IMR-90 (cell line): ENCODE measurements around the gene GLIS1. TPM values are rescaled to one million over a fixed set of nuclear protein-coding genes. Genes with fewer than 3 reads are reported as not detected.

ENCODE experiments used
- ATAC-seq: fragments of 200-7000 bp; cut with Tn5 transposase; 2 replicates; pipeline ENCODE4 v1.9.1; 2020; ENCODE audit warnings: low read depth, mild to moderate bottlenecking, moderate library complexity
- BruUV-seq: library from RNA; stranded (reverse); fragments of 400-500 nt; replicated peaks from 2 replicates; lab custom pipeline; 2021; lab: Mats Ljungman, UMichigan
- CTCF ChIA-PET: fragments of 300-600 bp; formaldehyde crosslinking; extraction: SDS; loops from one replicate; lab custom pipeline; 2021; ENCODE audit warnings: antibody characterized with exemption; lab: Yijun Ruan, JAX
- POLR2A ChIA-PET: fragments of 300-600 bp; sonication (Branson Sonifier 250); formaldehyde crosslinking; loops from one replicate; lab custom pipeline; 2022; ENCODE audit warnings: antibody characterized with exemption; ENCODE audit not compliant: unreplicated experiment; lab: Charles Lee
- DNase-seq: peaks from one replicate; pipeline ENCODE4 v3.0.0; 2013
- H2AFZ ChIP-seq: replicated peaks from 2 replicates; pipeline ENCODE3; 2013; ENCODE audit warnings: low read length, mild to moderate bottlenecking; ENCODE audit not compliant: poor library complexity
- H2AK5ac ChIP-seq: 2 replicates; pipeline ENCODE4 v1.6.1; 2013; ENCODE audit warnings: low read depth, low read length, inconsistent platforms
- H2AK9ac ChIP-seq: replicated peaks from 2 replicates; pipeline ENCODE3; 2013; ENCODE audit warnings: mild to moderate bottlenecking, low read depth, low read length, moderate library complexity; ENCODE audit not compliant: poor library complexity
- H2BK120ac ChIP-seq: 2 replicates; pipeline ENCODE4 v1.6.1; 2013; ENCODE audit warnings: low read depth, low read length, inconsistent platforms
- H2BK15ac ChIP-seq: 3 replicates; pipeline ENCODE4 v1.6.1; 2013; ENCODE audit warnings: low read depth, low read length, inconsistent platforms
- H2BK20ac ChIP-seq: 2 replicates; pipeline ENCODE4 v1.6.1; 2013; ENCODE audit warnings: low read depth, mild to moderate bottlenecking, inconsistent platforms, low read length, moderate library complexity
- H2BK5ac ChIP-seq: 2 replicates; pipeline ENCODE4 v1.6.1; 2013; ENCODE audit warnings: mild to moderate bottlenecking, low read depth, low read length, inconsistent platforms; ENCODE audit not compliant: poor library complexity, severe bottlenecking
- H3K14ac ChIP-seq: replicated peaks from 2 replicates; pipeline ENCODE4 v1.6.1; 2013; ENCODE audit warnings: low read depth, low read length, inconsistent platforms
- H3K18ac ChIP-seq: 2 replicates; pipeline ENCODE4 v1.6.1; 2013; ENCODE audit warnings: low read depth, low read length, control low read depth
- H3K23ac ChIP-seq: 2 replicates; pipeline ENCODE4 v1.6.1; 2013; ENCODE audit warnings: low read depth, low read length, inconsistent platforms
- H3K27ac ChIP-seq: 2 replicates; pipeline ENCODE4 v1.5.1; 2013; ENCODE audit warnings: mild to moderate bottlenecking, control low read depth, low read length; ENCODE audit not compliant: insufficient read depth
- H3K27me3 ChIP-seq: 2 replicates; pipeline ENCODE4 v1.6.1; 2013; ENCODE audit warnings: low read length; ENCODE audit not compliant: control insufficient read depth, insufficient read depth
- H3K36me3 ChIP-seq: 2 replicates; pipeline ENCODE4 v1.6.1; 2013; ENCODE audit warnings: low read length, mixed read lengths; ENCODE audit not compliant: control insufficient read depth, insufficient read depth
- H3K4ac ChIP-seq: 2 replicates; pipeline ENCODE4 v1.6.1; 2013; ENCODE audit warnings: low read depth, low read length, inconsistent platforms
- H3K4me1 ChIP-seq: 2 replicates; pipeline ENCODE4 v1.6.1; 2013; ENCODE audit warnings: low read length, mixed read lengths; ENCODE audit not compliant: control insufficient read depth, insufficient read depth
- H3K4me2 ChIP-seq: 2 replicates; pipeline ENCODE4 v1.6.1; 2013; ENCODE audit warnings: low read depth, mild to moderate bottlenecking, control low read depth, low read length, moderate library complexity
- H3K4me3 ChIP-seq: 2 replicates; pipeline ENCODE4 v1.5.1; 2013; ENCODE audit warnings: low read depth, mild to moderate bottlenecking, control low read depth, low read length, moderate library complexity; ENCODE audit not compliant: insufficient read depth
- H3K56ac ChIP-seq: 2 replicates; pipeline ENCODE4 v1.6.1; 2013; ENCODE audit warnings: low read length, inconsistent platforms; ENCODE audit not compliant: insufficient read depth; ENCODE audit errors: extremely low read depth
- H3K79me1 ChIP-seq, 2 experiments: 2 replicates each; pipeline ENCODE4 v1.6.1; 2013; ENCODE audit warnings: low read length in 2 of 2, inconsistent platforms in 1 of 2, low read depth in 1 of 2
- H3K9ac ChIP-seq: 2 replicates; pipeline ENCODE4 v1.6.1; 2013; ENCODE audit warnings: low read depth, low read length, control low read depth
- H3K9me1 ChIP-seq: 2 replicates; pipeline ENCODE4 v1.6.1; 2013; ENCODE audit warnings: low read length, inconsistent platforms; ENCODE audit not compliant: insufficient read depth
- H3K9me3 ChIP-seq: 2 replicates; pipeline ENCODE4 v1.6.1; 2013; ENCODE audit warnings: low read length; ENCODE audit not compliant: control insufficient read depth, insufficient read depth
- H4K20me1 ChIP-seq: 2 replicates; pipeline ENCODE4 v1.6.1; 2013; ENCODE audit warnings: low read length, inconsistent platforms; ENCODE audit not compliant: insufficient read depth
- H4K5ac ChIP-seq: 2 replicates; pipeline ENCODE4 v1.6.1; 2013; ENCODE audit warnings: mild to moderate bottlenecking, low read depth, low read length, control low read depth
- H4K8ac ChIP-seq, 2 experiments: 2 replicates each; pipeline ENCODE4 v1.6.1; 2013; ENCODE audit warnings: low read depth in 2 of 2, low read length in 2 of 2, control low read depth in 1 of 2, inconsistent platforms in 1 of 2
- H4K91ac ChIP-seq: 2 replicates; pipeline ENCODE4 v1.6.1; 2013; ENCODE audit warnings: low read depth, low read length, inconsistent platforms; ENCODE audit not compliant: insufficient read depth
- BHLHE40 ChIP-seq: fragments of 150-350 bp; IDR thresholded peaks from 2 replicates; pipeline ENCODE4 v1.6.1; 2016; ENCODE audit warnings: mild to moderate bottlenecking, low read depth, low read length
- CEBPB ChIP-seq: IDR thresholded peaks from 2 replicates; pipeline ENCODE4 v1.6.1; 2012; ENCODE audit warnings: low read depth, low read length, improper control_type of control experiment
- CHD1 ChIP-seq: IDR thresholded peaks from 2 replicates; pipeline ENCODE4 v1.6.1; 2012; ENCODE audit warnings: low read depth, low read length, improper control_type of control experiment
- FOS ChIP-seq: fragments of 150-350 bp; IDR thresholded peaks from 2 replicates; pipeline ENCODE4 v1.6.1; 2016; ENCODE audit warnings: low read depth, low read length
- MAFK ChIP-seq: IDR thresholded peaks from 2 replicates; pipeline ENCODE4 v1.6.1; 2012; ENCODE audit warnings: low read depth, low read length, improper control_type of control experiment
- MAZ ChIP-seq: IDR thresholded peaks from 2 replicates; pipeline ENCODE4 v1.6.1; 2012; ENCODE audit warnings: low read depth, mild to moderate bottlenecking, low read length, improper control_type of control experiment, moderate library complexity, borderline replicate concordance
- MXI1 ChIP-seq: IDR thresholded peaks from 2 replicates; pipeline ENCODE4 v1.6.1; 2012; ENCODE audit warnings: low read depth, mild to moderate bottlenecking, low read length, moderate library complexity, borderline replicate concordance
- NFE2L2 ChIP-seq: fragments of 150-350 bp; IDR thresholded peaks from 2 replicates; pipeline ENCODE4 v1.6.1; 2016; ENCODE audit warnings: low read depth, mild to moderate bottlenecking, low read length
- RAD21 ChIP-seq: IDR thresholded peaks from 2 replicates; pipeline ENCODE4 v1.6.1; 2012; ENCODE audit warnings: low read length, improper control_type of control experiment
- RCOR1 ChIP-seq: IDR thresholded peaks from 2 replicates; pipeline ENCODE4 v1.6.1; 2012; ENCODE audit warnings: mild to moderate bottlenecking, low read length, improper control_type of control experiment; ENCODE audit not compliant: insufficient replicate concordance
- RFX5 ChIP-seq: IDR thresholded peaks from 2 replicates; pipeline ENCODE4 v1.8.0; 2012; ENCODE audit warnings: low read depth, mild to moderate bottlenecking, low read length, moderate library complexity
- SMC3 ChIP-seq: fragments of 150-350 bp; IDR thresholded peaks from 2 replicates; pipeline ENCODE4 v1.6.1; 2016; ENCODE audit warnings: low read depth, mild to moderate bottlenecking, antibody characterized with exemption, low read length, moderate library complexity
- WGBS, 2 experiments: methylation state at CpG; one replicate each; pipeline versions ENCODE4 v1.1.5 to v1.1.7; 2013; ENCODE audit warnings: missing lambda C conversion rate in 2 of 2; ENCODE audit not compliant: insufficient read length in 1 of 2; ENCODE audit errors: extremely low coverage in 2 of 2; 5-methylcytosine and 5-hydroxymethylcytosine counted together
- dilution Hi-C: fragments of 300-500 bp; cut with HindIII; formaldehyde crosslinking; loops from one replicate; pipeline ENCODE4 v1.14.3; 2018; ENCODE audit warnings: low sequenced_read_pairs; ENCODE audit not compliant: unreplicated experiment
- in situ Hi-C: fragments of 300-500 bp; cut with MboI; formaldehyde crosslinking; loops from 3 replicates; pipeline ENCODE4 v1.14.3; 2019; ENCODE audit warnings: low sequenced_read_pairs, inconsistent platforms, mixed read lengths
- intact Hi-C: fragments of 100-400 bp; cut with micrococcal nuclease; formaldehyde crosslinking; loops from 2 replicates; pipeline ENCODE4 v1.10.0; 2022
- polyA plus RNA-seq, 3 experiments: library from polyadenylated mRNA; depleted of rRNA; stranded (reverse); fragments of >200 nt; gene quantifications; 2 replicates each; pipeline ENCODE4 v1.2.3, GENCODE V29; 2012; ENCODE audit warnings: low replicate concordance in 1 of 3
- total RNA-seq: library from RNA; depleted of rRNA; stranded (reverse); fragments of >200 nt; gene quantifications from 2 replicates; pipeline ENCODE4 v1.2.3, GENCODE V29; 2012
- TF ChIP-seq, protein P1 (sequence below): conservative IDR thresholded peaks from 2 replicates; pipeline ENCODE4 v1.5.1; 2012; ENCODE audit warnings: mild to moderate bottlenecking, low read depth, low read length, improper control_type of control experiment
- TF ChIP-seq, protein P2 (sequence below): fragments of 150-350 bp; IDR thresholded peaks from 2 replicates; pipeline ENCODE4 v1.6.1; 2017; ENCODE audit warnings: mild to moderate bottlenecking, antibody characterized with exemption, low read length, low read depth
- TF ChIP-seq, protein P3 (sequence below): fragments of 150-350 bp; IDR thresholded peaks from 2 replicates; pipeline ENCODE4 v1.6.1; 2016; ENCODE audit warnings: low read depth, mild to moderate bottlenecking, low read length, moderate library complexity, borderline replicate concordance

GLIS1 gene
- total and polyA plus RNA-seq, 2 of the 4 experiments (the other 2 are of a cell fraction), result 0.18 to 2.3 TPM

GRCh38 chr1:53462769-53463501 lies 276.0 kb downstream of the GLIS1 start:
- intact Hi-C loops, result no loop called here
- DNase-seq, result no peak

More at GRCh38 chr1:53462769-53463501, 276.0 kb downstream of the GLIS1 start:
- no TSS peak for BruUV-seq
- Histone ChIP-seq H4K91ac (no peak overlapping the region), H3K9me1 (peaks cover under 1% of the 10 kb centered on the region; the same call in 1 of the 2 replicates), H4K8ac (no peak overlapping the region), H2BK15ac (no peak overlapping the region), H3K23ac (no peak overlapping the region), H3K27ac (no peak overlapping the region), H3K27me3 (peaks cover 18% of the 10 kb centered on the region), H3K18ac (no peak overlapping the region), H3K14ac (no peak overlapping the region), H3K56ac (no peak overlapping the region), H2BK120ac (no peak overlapping the region), H4K5ac (no peak overlapping the region), H3K9me3 (no peaks in the 10 kb centered on the region), H2AK5ac (no peak overlapping the region), H3K9ac (no peak overlapping the region), H3K4ac (no peak overlapping the region), H3K4me2 (no peak overlapping the region), H3K4me3 (no peak overlapping the region), H3K79me1 (no peaks in the 10 kb centered on the region), H3K4me1 (no peaks in the 10 kb centered on the region), H2BK5ac (no peak overlapping the region), H2BK20ac (no peak overlapping the region), H3K36me3 (no peaks in the 10 kb centered on the region), H2AFZ (no peak overlapping the region), H4K20me1 (no peaks in the 10 kb centered on the region), H2AK9ac (no peak overlapping the region)
- dilution Hi-C loops (no loop called here), in situ Hi-C loops (no loop called here)
- CTCF ChIA-PET, result interaction anchor here (0.5 to 1.3 kb wide), 2 partner anchors 11 to 497 kb away, joined by 3 read pairs; no protein-coding TSS in a partner anchor
- POLR2A ChIA-PET, result no interaction called here
- no peak for TF ChIP-seq RAD21
- no peak for TF ChIP-seq FOS
- no peak for TF ChIP-seq MAFK
- TF ChIP-seq, protein P1, sequence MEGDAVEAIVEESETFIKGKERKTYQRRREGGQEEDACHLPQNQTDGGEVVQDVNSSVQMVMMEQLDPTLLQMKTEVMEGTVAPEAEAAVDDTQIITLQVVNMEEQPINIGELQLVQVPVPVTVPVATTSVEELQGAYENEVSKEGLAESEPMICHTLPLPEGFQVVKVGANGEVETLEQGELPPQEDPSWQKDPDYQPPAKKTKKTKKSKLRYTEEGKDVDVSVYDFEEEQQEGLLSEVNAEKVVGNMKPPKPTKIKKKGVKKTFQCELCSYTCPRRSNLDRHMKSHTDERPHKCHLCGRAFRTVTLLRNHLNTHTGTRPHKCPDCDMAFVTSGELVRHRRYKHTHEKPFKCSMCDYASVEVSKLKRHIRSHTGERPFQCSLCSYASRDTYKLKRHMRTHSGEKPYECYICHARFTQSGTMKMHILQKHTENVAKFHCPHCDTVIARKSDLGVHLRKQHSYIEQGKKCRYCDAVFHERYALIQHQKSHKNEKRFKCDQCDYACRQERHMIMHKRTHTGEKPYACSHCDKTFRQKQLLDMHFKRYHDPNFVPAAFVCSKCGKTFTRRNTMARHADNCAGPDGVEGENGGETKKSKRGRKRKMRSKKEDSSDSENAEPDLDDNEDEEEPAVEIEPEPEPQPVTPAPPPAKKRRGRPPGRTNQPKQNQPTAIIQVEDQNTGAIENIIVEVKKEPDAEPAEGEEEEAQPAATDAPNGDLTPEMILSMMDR, result no peak
- TF ChIP-seq NFE2L2, result no peak
- TF ChIP-seq RFX5, result no peak
- no peak for TF ChIP-seq MAZ
- TF ChIP-seq CHD1, result no peak
- TF ChIP-seq, protein P2, sequence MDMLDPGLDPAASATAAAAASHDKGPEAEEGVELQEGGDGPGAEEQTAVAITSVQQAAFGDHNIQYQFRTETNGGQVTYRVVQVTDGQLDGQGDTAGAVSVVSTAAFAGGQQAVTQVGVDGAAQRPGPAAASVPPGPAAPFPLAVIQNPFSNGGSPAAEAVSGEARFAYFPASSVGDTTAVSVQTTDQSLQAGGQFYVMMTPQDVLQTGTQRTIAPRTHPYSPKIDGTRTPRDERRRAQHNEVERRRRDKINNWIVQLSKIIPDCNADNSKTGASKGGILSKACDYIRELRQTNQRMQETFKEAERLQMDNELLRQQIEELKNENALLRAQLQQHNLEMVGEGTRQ, result no peak
- no peak for TF ChIP-seq MXI1
- TF ChIP-seq RCOR1, result no peak
- TF ChIP-seq, protein P3, sequence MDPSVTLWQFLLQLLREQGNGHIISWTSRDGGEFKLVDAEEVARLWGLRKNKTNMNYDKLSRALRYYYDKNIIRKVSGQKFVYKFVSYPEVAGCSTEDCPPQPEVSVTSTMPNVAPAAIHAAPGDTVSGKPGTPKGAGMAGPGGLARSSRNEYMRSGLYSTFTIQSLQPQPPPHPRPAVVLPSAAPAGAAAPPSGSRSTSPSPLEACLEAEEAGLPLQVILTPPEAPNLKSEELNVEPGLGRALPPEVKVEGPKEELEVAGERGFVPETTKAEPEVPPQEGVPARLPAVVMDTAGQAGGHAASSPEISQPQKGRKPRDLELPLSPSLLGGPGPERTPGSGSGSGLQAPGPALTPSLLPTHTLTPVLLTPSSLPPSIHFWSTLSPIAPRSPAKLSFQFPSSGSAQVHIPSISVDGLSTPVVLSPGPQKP, result no peak
- TF ChIP-seq SMC3, result no peak
- no peak for TF ChIP-seq CEBPB
- no peak for TF ChIP-seq BHLHE40
- no peak for ATAC-seq
- 47% methylated on average over 6 of the region's 11 CpGs; no CpG with 5 or more reads in 1 of the 2 experiments for WGBS, 2 experiments
